Activated CD4-positive, alpha-beta T cell treated with anti-CD3 and anti-CD28 coated beads for 4 hours (primary cell): ENCODE results near the gene NALCN.

Experiments
- DNase-seq, 2 donors: peaks; one replicate each; pipeline ENCODE4 v3.0.0-alpha.2; 2020

The NALCN gene

GRCh38 chr13:101271681-101272245 is 144.5 kb downstream of the NALCN start:
- DNase-seq = no peak

GRCh38 chr13:101267656-101268055 is 148.7 kb downstream of the NALCN start:
- DNase-seq = no peak

GRCh38 chr13:101265934-101266333 is 150.4 kb downstream of the NALCN start:
- DNase-seq = no peak

DNA sequence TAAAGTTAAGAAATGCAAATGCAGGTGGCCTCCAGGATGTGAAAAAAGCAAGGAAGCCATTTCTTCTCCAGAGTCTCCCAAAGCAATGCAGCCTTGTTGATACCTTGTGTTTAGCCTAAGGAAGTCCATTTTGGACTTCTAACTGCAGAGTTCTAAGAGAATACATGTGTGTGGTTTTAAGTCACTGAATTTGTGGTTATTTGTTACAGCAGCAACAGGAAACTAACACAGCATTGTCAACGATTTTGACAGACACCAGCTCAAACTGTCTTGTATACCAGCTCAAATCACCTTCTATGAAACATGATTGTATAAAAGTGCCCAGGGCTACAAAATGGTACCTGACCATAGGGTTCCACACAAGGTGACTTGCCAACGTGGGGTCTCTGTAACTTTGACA is 151.4 kb downstream of the NALCN start:
- no peak for DNase-seq

DNA sequence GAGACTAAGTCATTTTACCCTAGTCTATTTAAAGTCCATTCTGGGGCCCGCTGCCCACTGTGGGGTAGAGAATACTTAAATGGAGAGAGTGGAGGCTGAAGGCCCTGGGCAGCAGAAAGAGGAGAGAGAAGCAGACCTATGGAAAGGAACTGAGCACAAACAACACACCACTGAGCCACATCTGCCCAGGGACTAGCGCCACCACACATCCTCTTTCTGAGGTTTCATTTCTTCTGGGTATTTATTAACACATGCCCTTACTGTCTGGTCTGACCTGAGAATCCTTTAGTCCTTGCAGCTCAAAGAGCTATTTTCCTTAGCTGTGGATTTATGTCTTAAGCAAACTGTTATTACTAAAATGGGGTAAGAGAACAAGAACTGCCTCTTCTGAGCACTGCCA is 154.0 kb downstream of the NALCN start:
- DNase-seq = no peak

DNA sequence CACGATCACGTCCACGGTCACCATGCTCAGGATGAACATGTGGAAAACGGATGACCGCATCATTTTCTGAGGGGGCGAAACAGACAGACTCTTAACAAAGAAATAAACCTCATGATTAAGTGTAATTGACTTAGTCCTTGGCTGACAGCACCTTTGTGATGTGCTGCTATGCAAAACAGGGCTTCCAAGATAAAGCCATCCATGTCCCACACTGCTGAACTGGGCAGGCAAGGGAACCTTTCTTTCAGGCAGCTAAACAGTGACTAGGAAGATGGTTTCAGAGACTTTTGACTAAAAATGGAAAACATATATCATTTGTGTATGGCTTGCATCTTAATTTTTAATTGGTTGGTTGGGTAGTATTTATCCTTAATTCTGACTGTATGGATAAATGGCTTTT is 157.8 kb downstream of the NALCN start:
- DNase-seq = no peak

DNA sequence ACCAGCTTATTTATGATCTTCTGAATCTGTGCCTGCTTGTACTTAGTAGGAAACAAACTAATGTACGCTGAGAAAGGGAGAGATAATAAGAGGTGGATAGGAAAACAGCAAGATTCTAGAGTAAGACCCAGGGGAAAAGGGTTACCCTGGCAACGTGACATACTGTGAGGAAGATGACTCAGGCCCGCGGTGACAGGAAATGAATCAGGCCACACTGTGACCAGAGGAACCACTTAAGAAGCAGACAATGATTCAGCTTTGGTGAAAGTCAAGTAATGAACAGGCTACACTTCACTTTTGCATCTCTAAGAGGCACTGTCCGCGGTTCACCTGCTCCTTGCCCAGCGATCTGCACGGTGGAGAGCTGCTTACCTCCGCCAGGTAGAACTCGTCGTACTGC is 158.2 kb downstream of the NALCN start:
- peak; percentile 4 to 8 for DNase-seq

- DNase-seq = no peak
Observed at GRCh38 chr13:101248739-101249514, 167.4 kb downstream of the NALCN start.

DNA sequence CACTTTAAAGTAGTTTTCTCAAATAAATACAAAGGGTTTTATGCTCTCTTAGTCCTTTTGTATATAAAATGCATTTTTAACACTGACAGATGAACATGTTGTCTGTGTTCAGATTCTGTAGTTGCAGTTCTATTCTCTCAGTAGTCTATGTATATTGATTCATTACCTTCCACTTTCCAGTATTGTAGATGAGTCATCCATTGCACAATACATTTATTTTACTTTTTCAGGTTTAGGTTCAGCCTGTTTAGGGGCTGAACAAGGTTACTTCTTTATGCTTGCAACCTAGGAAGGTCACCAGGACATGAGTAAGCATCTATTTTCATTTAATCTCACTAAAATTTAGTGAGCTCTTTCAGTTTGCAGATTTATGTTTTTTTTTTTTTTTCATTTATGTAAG is 173.6 kb downstream of the NALCN start:
- DNase-seq = no peak

DNA sequence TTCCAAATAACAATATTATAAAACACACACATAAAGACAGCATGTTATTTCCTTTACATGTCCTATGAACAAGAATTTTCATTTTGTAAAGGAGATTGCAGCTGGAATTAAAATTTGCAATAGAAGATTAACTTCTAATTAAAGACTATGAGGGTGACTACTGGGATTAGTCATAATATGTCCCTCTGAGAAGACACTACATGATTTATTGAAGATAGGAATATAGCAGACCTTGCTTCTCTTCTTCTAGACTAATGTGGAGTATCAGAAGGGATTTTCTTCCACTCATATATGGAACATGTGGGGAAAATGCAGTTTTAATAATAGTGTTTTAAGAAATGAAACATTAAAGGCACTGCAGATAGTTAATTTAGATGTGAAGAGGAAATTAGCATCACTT is 177.8 kb downstream of the NALCN start:
- no peak for DNase-seq

GRCh38 chr13:101231751-101232428 is 184.4 kb downstream of the NALCN start:
- DNase-seq = no peak

DNA sequence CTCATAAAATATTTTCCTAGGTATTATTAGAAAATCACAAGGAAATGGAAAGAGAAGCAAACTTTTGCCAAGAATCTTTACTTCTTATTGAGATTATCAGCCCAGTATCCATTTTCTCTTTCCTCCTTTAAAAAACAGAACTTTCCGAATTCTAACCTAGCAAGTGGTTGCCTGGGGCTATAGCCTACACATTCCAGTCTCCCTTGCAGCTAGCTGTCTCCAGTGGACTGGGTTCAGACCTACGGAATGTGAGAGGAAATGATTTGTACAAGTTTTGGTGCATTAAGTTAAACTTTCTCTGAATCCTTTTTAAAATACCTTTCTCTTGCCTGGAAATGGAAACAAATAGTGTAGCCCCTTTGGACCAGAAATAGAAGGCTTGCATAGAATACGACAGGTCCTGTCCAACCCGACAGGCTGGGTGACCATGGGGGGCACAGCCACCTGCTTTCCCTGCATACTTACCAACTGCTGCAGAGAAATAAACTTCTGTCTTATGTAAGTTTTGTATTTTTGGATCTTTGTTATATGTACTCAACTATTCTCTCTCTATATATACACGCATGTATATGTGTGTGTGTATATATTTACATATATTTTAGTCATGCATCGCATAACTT is 185.9 kb downstream of the NALCN start:
- no peak for DNase-seq

DNA sequence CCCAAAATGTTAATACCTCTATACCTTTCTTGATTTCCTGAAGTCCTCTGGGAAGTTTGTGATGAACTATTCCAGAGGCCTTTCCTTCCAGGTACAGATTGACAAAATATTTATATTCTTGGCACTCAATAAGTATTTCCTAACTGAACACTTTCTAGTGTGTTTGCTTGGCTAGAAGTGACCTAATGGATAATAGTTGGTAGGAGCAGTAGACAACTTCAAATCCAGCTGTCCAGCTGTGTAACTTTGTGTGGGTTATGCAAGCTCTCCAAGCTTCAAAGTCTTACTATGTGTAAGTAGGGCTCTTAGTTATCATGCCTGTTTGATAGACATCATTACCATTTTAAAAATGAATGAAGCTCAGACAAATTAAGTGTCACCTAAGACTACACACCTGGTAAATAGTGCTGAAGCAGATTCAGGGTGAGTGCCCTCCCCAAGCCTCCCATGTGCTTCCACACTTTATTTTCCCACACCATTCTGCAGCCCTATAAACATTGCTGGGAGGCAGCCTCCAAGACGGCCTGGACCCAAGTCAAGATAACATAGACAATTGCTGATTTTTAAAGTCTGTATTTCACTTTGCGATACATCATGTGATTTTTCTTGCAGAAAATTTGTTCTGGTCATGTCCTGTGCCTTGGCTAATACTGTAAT is 196.6 kb downstream of the NALCN start:
- no peak for DNase-seq

DNA sequence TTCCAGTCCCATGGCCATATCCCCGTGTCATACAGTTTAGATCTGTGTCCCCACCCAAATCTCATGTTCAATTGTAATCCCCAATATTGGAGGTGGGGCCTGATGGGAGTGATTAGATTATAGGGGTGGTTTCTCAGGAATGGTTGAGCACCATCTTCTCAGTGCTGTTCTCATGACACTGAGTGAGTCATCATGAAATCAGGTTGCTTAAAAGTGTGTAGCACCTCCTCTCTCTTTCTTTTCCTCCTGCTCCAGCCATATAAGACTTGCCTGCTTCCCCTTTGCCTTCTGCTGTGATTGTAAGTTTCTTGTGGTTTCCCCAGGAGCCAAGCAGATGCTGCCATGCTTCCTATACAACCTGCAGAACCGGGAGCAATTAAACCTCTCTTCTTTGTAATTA is 197.8 kb downstream of the NALCN start:
- no peak for DNase-seq

DNA sequence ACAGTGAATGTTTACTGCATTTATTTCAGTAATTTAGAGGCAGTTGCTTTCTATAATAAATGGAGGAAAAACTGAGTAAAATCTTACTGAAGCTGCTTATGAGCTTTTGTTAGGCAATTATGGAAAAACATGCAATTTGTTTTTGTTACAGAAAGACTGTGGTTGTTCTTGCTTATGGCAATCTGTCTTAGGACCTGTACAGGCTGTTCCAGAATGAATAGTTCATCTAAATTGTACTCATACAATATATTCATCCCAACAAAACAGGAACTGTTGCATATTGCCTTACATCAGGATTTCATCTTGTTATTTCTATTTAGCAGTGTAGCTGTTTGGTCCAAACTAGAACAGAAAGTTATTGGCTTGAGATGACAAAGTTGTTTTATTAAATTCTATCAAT is 199.2 kb downstream of the NALCN start:
- DNase-seq = no peak

DNA sequence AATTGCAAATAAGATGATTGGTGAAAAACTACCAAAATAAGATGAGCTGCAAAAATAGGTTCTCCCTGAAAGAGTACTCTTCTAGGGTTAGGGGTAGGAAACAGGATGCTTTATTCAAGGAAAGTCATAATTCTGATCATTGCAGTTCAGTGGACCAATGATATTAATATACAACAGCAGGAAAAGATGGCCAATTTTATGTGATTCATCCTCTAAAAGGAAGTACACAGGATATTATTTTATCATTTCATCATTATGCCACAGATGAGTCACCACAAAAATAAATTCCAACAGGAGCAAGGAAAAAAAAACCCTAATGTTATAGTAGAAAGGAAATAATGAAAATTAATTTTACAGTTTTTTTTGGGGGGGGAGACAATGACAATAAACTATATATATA is 205.0 kb downstream of the NALCN start:
- no peak for DNase-seq

DNA sequence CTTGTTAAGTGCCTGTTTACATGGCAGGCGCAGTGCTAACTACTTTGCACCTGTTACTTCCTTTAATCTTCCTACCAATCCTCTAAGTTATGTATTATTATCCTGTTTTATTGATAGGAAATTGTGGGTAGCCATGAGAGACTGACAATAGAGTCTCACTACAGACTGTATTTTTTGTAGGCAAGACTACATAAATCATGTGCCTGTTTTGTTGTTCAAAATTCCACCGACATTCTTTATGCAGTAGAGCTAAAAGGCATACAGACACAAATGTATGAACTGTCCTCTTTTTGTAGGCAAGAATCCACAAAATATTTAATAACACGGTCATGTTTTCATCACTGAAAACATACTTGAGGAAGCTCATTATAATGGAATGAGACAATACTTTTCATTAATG is 205.5 kb downstream of the NALCN start:
- DNase-seq = no peak

GRCh38 chr13:101209206-101209893 is 207.0 kb downstream of the NALCN start:
- no peak for DNase-seq

DNA sequence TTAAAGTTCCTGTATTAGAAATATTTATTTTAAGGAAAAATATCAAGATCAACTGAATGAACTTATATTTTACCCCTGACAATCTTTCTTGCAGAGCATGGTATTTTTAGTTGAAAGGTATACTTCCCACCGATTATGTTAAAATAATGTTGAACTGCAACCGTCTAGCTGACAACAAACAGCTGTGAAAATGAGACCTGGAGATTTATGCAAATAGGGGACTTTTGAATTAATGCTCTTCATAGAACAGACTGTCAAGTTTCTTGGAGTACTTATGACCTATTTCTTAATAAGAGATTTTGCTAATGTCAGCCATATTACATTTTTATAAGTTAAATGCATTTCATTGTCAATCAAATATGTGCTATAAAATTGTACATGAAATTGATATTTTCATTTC is 210.9 kb downstream of the NALCN start:
- no peak for DNase-seq

DNA sequence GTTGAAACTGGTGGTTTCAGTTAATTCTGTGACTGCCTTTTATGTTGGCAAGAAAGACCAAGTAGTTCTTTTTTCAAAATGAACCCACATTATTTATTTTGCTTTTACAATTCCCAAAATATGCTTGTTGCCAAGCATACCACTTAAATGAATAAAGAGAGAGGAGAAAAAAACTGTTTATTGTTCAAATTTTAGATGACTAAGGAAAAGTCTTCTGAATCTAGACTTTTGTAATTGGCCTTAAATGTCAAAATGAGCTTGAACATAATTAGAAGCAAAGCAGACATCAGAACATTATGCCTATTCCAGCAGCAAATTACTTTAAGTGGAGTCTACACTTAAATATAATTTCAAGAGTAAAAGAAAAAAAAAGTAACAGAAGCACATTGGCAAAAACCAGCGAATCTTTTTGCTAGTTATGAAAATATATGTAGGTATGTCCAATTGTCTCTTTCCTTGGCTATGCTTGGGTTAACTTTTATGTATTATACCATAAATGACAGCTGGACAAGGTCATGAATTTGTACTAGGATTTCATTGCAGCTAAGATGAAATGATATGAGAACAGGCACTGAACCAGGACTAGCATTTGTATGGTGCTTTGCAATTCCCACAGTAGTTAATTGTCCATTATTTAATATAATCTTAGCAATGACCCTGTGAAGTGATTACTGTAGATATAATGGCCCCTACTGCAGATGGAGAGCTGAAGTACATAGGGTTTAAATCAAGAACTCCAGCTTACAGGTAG is 211.9 kb downstream of the NALCN start:
- DNase-seq = no peak

- no peak for DNase-seq
Observed at GRCh38 chr13:101202590-101202989, 213.7 kb downstream of the NALCN start.

- no peak for DNase-seq
Observed at GRCh38 chr13:101190976-101191375, 225.3 kb downstream of the NALCN start.
